ENCODE measurements around the gene TTLL3. TPM values are rescaled to one million over a fixed set of nuclear protein-coding genes. Genes with fewer than 3 reads are reported as not detected.
"Not testable (repeated sequence)": the region's sequence is repeated elsewhere in the genome, so short reads cannot be mapped to it uniquely, and the experiment has no call there.

The TTLL3 gene
- total RNA-seq, result 19.5 TPM
- long read RNA-seq, partial matches to known transcripts, result 1 of 21 reads
- long read RNA-seq, other reads (novel, unspliced or antisense), result 18 of 21 reads

DNA sequence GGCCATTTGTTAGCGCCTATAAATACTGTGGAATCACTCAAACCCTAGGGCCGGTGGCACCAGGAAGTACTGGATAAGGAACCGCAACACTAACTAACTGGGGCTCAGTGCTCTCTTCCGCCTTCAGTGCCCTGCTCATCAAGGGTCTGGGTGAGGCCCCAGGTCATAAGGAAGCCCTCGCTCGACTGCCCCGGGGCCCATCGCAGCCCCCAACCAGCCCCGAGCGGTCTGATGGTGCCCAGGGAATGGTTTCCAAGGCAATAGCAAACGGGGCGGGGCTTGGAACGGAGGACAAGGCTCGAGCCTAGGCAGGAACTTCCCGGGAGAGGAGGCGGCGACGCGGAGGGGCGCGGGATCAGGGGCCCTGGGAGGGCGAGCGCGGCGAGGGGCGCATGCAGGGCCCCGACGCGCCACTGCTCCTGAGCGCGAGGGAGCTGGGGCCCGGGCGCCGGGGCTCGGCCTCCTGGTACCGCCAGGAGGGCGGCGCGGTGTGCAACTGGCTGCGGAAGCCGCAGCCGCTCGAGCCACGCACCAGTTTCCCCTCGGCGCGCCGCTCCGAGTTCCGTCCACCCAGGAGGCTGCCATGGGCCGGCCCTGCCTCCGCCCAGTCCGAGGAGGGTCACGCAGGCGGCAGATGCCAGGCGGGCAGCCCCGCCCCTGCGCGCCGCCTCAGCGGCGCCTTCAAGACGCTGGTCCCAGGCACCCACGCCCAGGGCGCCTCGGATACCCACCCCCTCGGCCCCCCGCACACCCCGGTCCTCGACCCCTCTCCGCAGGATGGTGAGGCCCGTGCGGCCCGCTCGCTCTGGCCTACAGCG is at the start of gene TTLL3:
Gene TTLL3, plus strand, starts transcription at position 648 of the 818 bp plus-strand sequence. CDS start 400 bp downstream, outside the sequence.
- peak; percentile 89 for DNase-seq (ENCODE audit: low spot score)
- intact Hi-C loops (cut with DNase I), result loop anchor here (1.0 kb wide), 1 partner anchor 18 kb away; the partner anchor contains the start of gene TADA3

DNA sequence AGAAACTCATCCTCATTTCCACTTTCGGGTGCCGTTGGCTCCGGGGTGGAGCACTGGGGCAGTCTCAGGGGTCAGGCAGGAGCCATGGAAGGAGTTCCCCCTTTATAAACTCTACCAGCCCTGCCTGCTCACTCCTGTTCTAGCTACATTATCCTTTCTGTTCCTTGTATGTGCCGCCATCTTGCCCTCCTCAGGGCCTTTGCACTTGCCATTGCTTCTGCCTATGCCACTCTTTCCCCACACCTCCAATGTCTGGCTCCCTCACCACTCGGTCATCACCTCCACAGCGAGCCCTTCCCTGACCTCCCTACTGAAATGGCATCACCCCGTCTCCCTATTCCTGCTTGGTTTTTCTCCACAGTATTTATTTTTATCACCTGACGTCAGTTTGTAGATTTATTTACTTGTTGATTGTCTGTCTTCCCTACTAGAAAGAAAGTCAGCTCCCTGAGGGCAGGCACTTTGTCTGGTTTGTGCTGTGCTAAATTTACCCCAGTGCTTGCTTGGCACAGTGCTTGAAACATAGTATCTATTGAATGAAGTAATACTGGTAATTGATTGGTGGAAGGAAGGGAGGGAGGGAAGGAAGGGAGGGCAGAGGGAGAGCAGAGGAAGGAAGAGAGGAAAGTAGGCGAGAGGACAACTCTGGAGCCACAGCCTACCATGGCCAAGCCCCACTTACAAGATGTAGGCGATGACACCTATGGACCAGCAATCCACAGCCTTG is 49.1 kb upstream of the TTLL3 start:
- no peak for DNase-seq (ENCODE audit: low spot score)
- intact Hi-C loops (cut with DNase I), result no loop called here

DNA sequence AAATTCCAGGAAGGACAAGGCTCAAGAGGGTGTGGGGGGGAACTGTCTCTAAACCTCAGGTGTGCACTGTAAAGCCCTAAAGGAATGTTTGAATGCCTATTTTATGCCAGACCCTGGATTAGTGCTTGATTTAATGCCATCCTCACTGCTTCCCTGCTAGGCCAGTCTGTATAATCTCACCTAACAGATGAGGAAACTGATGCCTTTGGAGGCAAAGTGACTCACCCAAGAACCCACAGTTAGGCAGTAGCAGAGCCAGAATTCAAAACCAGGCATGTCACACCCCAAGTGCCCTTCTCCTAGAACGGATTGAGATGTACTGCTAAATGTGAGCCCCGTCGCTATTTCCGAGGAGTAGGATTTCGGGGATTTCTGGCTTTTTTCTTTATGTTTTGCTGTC is 48.1 kb upstream of the TTLL3 start:
- intact Hi-C loops (cut with DNase I), result no loop called here
- DNase-seq (ENCODE audit: low spot score), result no peak

DNA sequence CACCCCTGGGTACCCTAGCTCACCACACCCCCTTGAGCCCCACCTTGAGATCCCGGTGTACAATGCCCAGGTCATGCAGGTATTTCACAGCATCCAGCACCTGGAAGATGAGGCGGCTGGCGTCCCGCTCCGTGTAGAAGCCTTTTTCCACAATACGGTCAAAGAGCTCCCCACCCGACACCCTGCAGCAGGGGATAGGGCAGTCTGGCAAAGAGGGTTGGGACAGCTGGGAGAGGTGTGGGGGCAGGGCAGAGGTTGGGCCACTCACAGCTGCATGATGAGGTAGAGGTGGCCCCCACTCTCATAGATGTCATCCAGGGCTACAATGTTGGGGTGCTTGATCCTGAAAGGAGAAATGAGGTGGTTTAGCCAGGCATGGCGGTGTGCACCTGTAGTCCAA is 47.2 kb upstream of the TTLL3 start:
- no peak for DNase-seq (ENCODE audit: low spot score)
- intact Hi-C loops (cut with DNase I), result no loop called here

DNA sequence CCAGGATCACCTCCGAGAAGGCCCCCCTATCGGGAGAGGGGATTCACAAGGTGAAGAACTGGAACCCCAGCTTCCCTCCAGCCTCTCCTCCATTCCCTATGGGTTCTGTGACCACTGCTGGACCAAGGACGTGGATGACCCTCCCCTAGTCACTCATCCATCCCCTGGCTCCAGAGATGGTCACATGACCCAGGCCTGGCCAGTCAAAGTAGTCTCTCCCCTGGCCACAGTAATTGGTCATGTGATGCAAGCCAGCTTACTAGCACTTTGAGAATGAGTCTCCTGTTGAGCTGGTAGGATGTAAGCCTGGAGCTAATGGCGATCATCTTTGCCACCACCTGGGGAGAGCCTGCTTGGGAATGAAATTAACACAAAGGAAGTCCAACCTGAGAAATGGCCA is 44.2 kb upstream of the TTLL3 start:
- no peak for DNase-seq (ENCODE audit: low spot score)
- intact Hi-C loops (cut with DNase I), result no loop called here

DNA sequence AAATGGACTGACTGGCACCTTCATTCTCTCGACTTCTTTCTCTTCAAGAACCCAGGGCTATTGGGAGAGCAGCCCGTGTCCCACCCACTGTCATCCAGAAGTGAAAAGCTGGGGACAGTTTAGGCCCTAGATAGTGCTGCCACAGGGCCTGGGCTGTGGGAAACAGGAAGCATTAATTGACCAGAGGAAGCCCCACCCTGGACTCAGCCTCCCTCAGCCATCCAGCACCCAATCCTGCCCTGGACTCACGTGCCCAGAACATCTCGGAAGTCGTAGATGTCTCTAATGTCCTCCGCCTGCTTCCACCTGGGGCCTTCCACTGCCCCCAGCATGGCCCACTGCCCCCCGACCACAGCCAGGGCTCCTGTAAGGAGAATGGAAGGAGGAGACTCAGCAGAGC is 42.6 kb upstream of the TTLL3 start:
- intact Hi-C loops (cut with DNase I), result no loop called here
- no peak for DNase-seq (ENCODE audit: low spot score)

DNA sequence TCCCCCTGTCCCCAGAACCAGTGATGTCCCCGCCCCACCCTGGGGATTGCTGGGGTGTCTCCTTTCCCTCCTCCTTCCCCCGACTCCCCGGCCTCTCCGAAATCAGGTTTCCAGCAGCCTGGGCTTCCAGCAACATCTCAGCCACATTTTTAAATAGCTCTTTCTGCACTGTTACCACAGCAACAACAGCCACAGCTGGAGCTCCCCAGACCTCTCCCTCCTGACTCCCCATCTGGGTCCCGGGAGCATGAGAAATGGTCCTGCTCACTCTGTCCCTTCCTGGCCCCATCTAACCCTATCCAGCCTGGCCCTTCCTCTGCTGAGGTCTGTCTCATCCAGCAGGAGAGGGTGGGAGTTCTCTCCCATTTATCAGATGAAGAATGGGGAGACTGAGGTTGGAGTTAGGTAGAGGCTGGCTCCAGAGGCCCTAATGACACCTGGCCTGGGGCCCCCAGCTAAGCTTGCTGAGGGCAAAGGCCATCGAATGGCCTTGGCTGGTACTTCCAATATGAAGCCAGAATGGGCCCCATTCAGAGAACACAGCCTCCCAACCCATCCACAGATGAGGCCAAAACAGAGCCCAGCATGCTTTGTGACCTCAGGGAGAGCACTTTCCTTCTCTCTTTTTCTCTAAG is 41.8 kb upstream of the TTLL3 start:
- intact Hi-C loops (cut with DNase I), result no loop called here
- DNase-seq (ENCODE audit: low spot score), result no peak

DNA sequence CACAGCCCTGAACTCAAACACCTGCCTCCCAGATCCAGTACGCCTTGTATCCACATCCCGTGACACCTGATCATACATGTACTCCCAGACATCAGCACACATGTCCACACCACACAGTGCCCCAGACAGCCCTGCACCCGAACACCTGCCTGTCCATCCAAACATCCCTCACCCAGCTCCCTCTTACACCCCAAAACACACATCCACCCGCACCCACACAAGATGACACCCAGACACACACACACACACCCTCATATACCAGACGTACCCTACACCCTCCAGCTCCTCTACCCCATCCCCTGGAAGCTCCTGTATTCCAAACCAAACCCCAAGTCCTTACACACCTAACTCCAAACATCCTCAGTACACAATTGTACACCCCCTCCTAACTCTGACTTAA is 41.0 kb upstream of the TTLL3 start:
- intact Hi-C loops (cut with DNase I), result no loop called here
- no peak for DNase-seq (ENCODE audit: low spot score)

DNA sequence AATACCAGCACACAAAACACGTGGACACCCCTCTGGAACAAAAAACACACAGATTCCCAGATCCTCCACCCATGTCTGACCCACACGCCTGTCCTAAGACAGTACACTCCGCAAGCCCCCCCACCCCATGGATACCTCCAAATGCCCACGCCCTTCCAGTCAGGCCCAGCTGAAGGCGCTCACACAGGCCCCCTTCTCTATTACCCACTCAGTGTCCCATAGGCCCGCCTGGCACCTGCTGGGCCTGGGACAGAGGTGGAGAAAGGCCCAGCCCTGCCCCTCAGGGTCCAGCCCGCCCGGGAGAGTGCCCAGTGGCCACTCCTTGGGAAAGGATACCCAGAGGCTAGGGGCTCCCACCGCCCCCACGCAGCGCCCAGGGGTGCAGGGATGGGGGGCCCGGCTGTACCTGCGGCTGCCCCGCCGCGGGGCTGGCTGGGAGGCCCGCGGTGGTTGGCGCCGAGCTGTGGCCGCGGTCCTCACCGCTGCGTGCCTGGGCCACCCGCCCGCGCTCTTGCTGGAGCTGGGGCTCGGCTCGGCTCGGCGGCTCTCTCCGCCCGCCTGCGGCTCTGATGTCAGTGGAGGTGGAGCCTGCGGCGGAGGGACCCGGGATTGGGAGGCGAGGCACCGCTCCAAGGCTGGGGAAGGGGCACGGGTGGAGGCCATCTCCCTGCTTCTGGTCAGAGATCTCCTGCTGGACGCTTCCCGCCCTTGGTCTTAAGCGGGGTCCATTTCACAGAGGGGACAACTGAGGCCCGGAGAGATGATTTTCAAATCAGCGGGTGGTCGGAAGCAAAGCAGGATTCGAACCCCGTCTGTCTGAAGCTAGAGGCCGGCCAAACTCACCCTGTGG is 40.4 kb upstream of the TTLL3 start, which contains the start of gene CAMK1:
Gene CAMK1, minus strand, starts transcription at position 522 of the 850 bp plus-strand sequence. CDS start 2,198 bp downstream, outside the sequence.
- peak; percentile 91 for DNase-seq (ENCODE audit: low spot score)
- intact Hi-C loops (cut with DNase I), result loop anchor here (2.0 kb wide), 1 partner anchor 19 kb away; no protein-coding TSS in a partner anchor

- peak; percentile 85 for DNase-seq (ENCODE audit: low spot score)
- intact Hi-C loops (cut with DNase I), result loop anchor here (2.0 kb wide), 1 partner anchor 20 kb away; no protein-coding TSS in a partner anchor
These were observed 39.7 kb upstream of the TTLL3 start for GRCh38 chr3:9770276-9770812.

GRCh38 chr3:9771007-9771406 is 39.1 kb upstream of the TTLL3 start:
- DNase-seq (ENCODE audit: low spot score), result not testable (repeated sequence)
- intact Hi-C loops (cut with DNase I), result loop anchor here (2.0 kb wide), 1 partner anchor 20 kb away; no protein-coding TSS in a partner anchor

DNA sequence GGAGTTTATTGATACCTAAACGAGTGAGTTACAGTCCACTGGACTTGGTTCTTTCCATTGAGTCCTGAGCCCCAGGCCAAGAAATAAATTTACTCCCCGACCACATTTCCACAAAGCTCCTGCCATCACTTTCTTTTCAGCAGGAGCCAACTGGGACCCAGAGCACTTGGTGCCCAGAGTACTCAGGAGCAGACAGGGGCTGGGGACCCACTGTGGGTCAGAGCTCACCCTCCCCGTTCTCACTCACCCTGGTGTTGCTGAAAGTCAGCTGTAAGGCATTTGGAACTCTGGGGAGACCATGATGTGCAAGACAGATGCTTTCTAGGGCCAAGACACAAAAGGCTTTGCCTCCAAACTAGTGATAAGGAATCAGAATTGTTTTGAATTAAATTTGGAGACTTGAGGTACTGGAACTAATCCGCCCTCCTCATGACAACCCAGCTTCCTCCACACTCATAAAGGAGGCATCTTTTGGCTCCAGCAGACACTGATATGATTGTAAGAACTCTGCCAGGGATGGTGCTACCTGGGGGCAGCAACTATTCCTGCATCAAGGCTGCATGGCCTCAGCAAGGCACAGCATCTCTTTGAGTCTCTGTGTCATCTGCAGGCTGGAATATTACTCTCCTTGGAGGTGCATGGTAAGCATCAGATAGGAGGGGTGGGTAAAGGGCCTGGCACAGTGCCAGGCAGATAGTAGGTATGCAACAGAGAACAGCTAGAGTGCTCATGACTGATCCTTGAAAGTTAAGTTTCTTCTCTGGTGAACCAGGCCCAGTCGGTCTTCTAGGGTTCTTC is 33.0 kb upstream of the TTLL3 start:
- intact Hi-C loops (cut with DNase I), result no loop called here
- no peak for DNase-seq (ENCODE audit: low spot score)

- intact Hi-C loops (cut with DNase I), result no loop called here
These were observed 32.4 kb upstream of the TTLL3 start for GRCh38 chr3:9777694-9778021.

DNA sequence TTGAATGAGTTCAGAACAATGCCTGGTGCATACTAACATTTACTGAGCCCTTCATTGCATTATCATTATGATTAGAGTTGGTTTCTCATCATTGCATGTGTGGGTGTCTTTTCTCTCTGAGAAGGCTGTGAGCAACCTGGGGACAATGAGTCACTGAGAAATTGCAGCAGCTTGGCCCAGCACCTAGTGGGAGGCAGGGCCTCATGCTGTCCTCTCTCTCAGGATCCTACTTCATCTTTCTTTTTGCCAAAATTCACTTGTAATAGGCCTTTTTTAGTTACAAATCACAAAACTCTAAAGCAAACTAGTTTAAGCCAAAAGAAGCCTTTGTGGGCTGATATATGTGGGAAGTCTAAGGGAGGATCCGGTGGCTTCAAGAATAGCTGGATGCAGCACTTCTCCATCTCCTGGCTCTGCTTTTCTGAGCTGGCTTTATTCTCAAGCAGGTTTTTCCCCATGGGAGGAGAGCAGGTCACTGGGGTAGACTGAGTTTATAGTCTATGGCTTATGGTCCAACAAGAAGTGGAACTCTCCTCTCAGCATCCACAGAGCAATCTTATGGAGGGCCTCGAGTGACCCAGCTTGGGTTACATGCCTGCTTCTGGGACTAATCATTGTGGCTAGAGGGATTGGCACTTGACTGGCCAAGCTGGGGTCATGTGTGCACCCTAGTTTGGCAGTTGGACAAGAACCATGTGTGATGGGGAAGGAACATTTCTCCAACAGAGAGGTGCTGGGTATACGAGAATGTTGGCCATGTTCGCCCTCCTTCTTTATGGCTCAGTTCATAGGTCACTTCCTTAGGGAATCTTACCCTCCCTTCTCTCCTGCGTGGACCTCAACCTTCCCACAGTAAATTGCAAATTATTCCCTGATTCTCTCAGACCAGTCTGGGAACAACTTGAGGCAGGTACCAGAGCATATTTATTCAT is 31.7 kb upstream of the TTLL3 start:
- DNase-seq (ENCODE audit: low spot score), result no peak
- intact Hi-C loops (cut with DNase I), result no loop called here

More at GRCh38 chr3:9777694-9778021, 32.4 kb upstream of the TTLL3 start:
- DNase-seq (ENCODE audit: low spot score), result no peak

- DNase-seq (ENCODE audit: low spot score), result no peak
- intact Hi-C loops (cut with DNase I), result no loop called here
These were observed 30.9 kb upstream of the TTLL3 start for GRCh38 chr3:9779075-9779593.

DNA sequence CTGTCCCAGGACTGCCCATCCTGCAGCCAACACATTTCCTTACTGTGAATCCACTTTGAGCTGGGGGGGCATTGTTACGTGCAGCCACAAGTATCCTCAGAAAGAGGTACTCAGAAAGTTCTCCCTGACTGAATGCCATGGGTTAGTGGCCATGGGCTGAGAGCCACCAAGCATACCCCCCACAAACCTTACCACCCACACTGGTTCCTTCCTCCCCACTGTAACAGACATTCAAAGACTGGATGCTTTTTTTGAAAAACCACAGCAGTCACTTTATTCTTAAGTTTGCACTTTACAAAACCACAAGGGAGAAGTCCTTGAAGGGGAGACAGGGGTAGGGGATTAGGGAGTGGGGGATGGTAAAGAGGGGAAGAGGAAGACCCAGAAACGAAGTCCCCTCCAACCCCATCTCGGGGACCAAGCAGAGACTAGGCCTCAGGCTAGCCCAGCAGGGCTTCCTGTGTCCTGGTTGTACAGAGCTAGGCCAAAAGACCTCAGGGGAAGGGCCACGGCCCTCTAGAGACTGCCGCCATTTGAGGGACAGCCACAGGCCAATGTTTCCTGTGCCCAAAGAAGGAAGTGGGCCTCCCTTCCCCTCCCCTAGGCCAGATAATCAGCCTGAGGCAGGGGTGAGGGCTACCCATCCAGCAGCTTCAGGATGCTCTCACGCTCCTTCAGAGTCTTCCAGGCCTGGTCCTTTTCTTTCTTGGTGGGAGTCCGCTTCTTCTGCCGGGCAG is 30.2 kb upstream of the TTLL3 start:
- no peak for DNase-seq (ENCODE audit: low spot score)
- intact Hi-C loops (cut with DNase I), result no loop called here

Data from cardiac septum (tissue), 1 donor.